ENCODE data around the gene LAMTOR2. TPM values are rescaled to one million over a fixed set of nuclear protein-coding genes. Genes with fewer than 3 reads are reported as not detected.
A peak's percentile ranks its signal among the peaks of the same experiment; 100 is the strongest.

LAMTOR2 gene
- total and polyA plus RNA-seq, 4 donors: 71.2 to 143 (median 103) TPM

- no peak overlapping the region for H3K4me3 ChIP-seq
- peak overlapping the region; percentile 29 to 86 for H3K9ac ChIP-seq (ENCODE audit: insufficient read depth in 1 of 2, low read length in 2 of 2)
- H3K36me3 ChIP-seq (ENCODE audit: control insufficient read depth in 4 of 4, insufficient read depth in 4 of 4, low read length in 4 of 4): no peaks in the 10 kb centered on the region
- no peak for TF ChIP-seq CTCF (IDR thresholded peaks at IDR 0.05; ENCODE audit: control extremely low read depth, extremely low read depth)
- peak; percentile 53 for ATAC-seq (ENCODE audit: insufficient read depth, low FRiP score)
- peak; percentile 94 to 96 (median 95) for DNase-seq
- H3K27ac ChIP-seq (ENCODE audit: low read depth in 1 of 2, low read length in 1 of 2): peak overlapping the region; percentile 36 to 97
- H3K9me3 ChIP-seq (ENCODE audit: control insufficient read depth in 4 of 4, insufficient read depth in 3 of 4, low read length in 3 of 4): no peaks in the 10 kb centered on the region
- H3K4me1 ChIP-seq (ENCODE audit: control insufficient read depth in 5 of 5, insufficient read depth in 5 of 5, low read length in 5 of 5): peaks cover 14 to 61% (median 39%) of the 10 kb centered on the region in 5 donors
- H3K27me3 ChIP-seq (ENCODE audit: control insufficient read depth in 3 of 3, insufficient read depth in 3 of 3, low read length in 2 of 3): no peaks in the 10 kb centered on the region
- 32 to 37% methylated on average over 15 of the region's 15 CpGs for WGBS, 2 donors
Measured at GRCh38 chr1:156104065-156104810, 49.7 kb downstream of the LAMTOR2 start.

GRCh38 chr1:156104861-156105832, 50.6 kb downstream of the LAMTOR2 start:
- 52 to 67% methylated on average over 11 of the region's 11 CpGs for WGBS, 2 donors
- Histone ChIP-seq H3K4me1 (ENCODE audit: control insufficient read depth in 5 of 5, insufficient read depth in 5 of 5, low read length in 5 of 5) (peaks cover 14 to 61% (median 39%) of the 10 kb centered on the region in 5 donors), H3K36me3 (ENCODE audit: control insufficient read depth in 4 of 4, insufficient read depth in 4 of 4, low read length in 4 of 4) (no peaks in the 10 kb centered on the region), H3K9me3 (ENCODE audit: control insufficient read depth in 4 of 4, insufficient read depth in 3 of 4, low read length in 3 of 4) (no peaks in the 10 kb centered on the region), H3K4me3 (no peak overlapping the region), H3K27me3 (ENCODE audit: control insufficient read depth in 3 of 3, insufficient read depth in 3 of 3, low read length in 2 of 3) (no peaks in the 10 kb centered on the region), H3K27ac (ENCODE audit: low read depth in 1 of 2, low read length in 1 of 2) (peak overlapping the region; percentile 89 to 97), H3K9ac (ENCODE audit: insufficient read depth in 1 of 2, low read length in 2 of 2) (peak overlapping the region; percentile 70 to 86)
- ATAC-seq (ENCODE audit: insufficient read depth, low FRiP score) (no peak), DNase-seq (peak; percentile 49 to 63 (median 56))
- no peak for TF ChIP-seq CTCF (IDR thresholded peaks at IDR 0.05; ENCODE audit: control extremely low read depth, extremely low read depth)

- no peak for TF ChIP-seq CTCF (IDR thresholded peaks at IDR 0.05; ENCODE audit: control extremely low read depth, extremely low read depth)
- no peaks in the 10 kb centered on the region for H3K9me3 ChIP-seq (ENCODE audit: control insufficient read depth in 4 of 4, insufficient read depth in 3 of 4, low read length in 3 of 4)
- no peak for ATAC-seq (ENCODE audit: insufficient read depth, low FRiP score)
- H3K4me3 ChIP-seq: no peak overlapping the region
- peak in 2 of 3 donors; percentile 53 to 63 for DNase-seq
- H3K27ac ChIP-seq (ENCODE audit: low read depth in 1 of 2, low read length in 1 of 2): peak overlapping the region; percentile 87
- peak overlapping the region; percentile 57 to 81 for H3K9ac ChIP-seq (ENCODE audit: insufficient read depth in 1 of 2, low read length in 2 of 2)
- peaks cover 14 to 51% (median 34%) of the 10 kb centered on the region in 5 donors for H3K4me1 ChIP-seq (ENCODE audit: control insufficient read depth in 5 of 5, insufficient read depth in 5 of 5, low read length in 5 of 5)
- H3K27me3 ChIP-seq (ENCODE audit: control insufficient read depth in 3 of 3, insufficient read depth in 3 of 3, low read length in 2 of 3): no peaks in the 10 kb centered on the region
- H3K36me3 ChIP-seq (ENCODE audit: control insufficient read depth in 4 of 4, insufficient read depth in 4 of 4, low read length in 4 of 4): no peaks in the 10 kb centered on the region
- WGBS, 2 donors: 35 to 52% methylated on average over 14 of the region's 14 CpGs
Measured at GRCh38 chr1:156106624-156107488, 52.3 kb downstream of the LAMTOR2 start.

Measured in lung (tissue), 12 donors.